ENCODE data around the gene PPP2R3A. TPM values are rescaled to one million over a fixed set of nuclear protein-coding genes. Genes with fewer than 3 reads are reported as not detected.
"Not testable (repeated sequence)": the region's sequence is repeated elsewhere in the genome, so short reads cannot be mapped to it uniquely, and the experiment has no call there.

The PPP2R3A gene
- total and polyA plus RNA-seq, 2 donors: 0.80 to 1.1 TPM

- H3K4me1 ChIP-seq (ENCODE audit: control insufficient read depth in 2 of 2, insufficient read depth in 2 of 2, low read length in 2 of 2): no peaks in the 10 kb centered on the region
- DNase-seq (ENCODE audit: low read depth in 6 of 9, low spot score in 9 of 9): no peak
- 82% methylated on average over 3 of the region's 3 CpGs for whole genome bisulfite sequencing
- no peak overlapping the region for H3K27ac ChIP-seq (ENCODE audit: low read depth in 1 of 2, low read length in 1 of 2)
- no peak overlapping the region for H3K4me3 ChIP-seq (ENCODE audit: low read length in 2 of 2)
- no peaks in the 10 kb centered on the region for H3K36me3 ChIP-seq (ENCODE audit: control insufficient read depth in 2 of 2, insufficient read depth in 2 of 2, low read length in 1 of 2)
- no peaks in the 10 kb centered on the region for H3K9me3 ChIP-seq (ENCODE audit: control insufficient read depth in 2 of 2, insufficient read depth in 1 of 2, low read length in 1 of 2)
- no peaks in the 10 kb centered on the region for H3K27me3 ChIP-seq (ENCODE audit: control insufficient read depth in 2 of 2, insufficient read depth in 1 of 2, low read length in 1 of 2)
Observed at GRCh38 chr3:136070334-136070733, 104.8 kb downstream of the PPP2R3A start.

- Histone ChIP-seq H3K4me1 (ENCODE audit: control insufficient read depth in 2 of 2, insufficient read depth in 2 of 2, low read length in 2 of 2) (no peaks in the 10 kb centered on the region), H3K27me3 (ENCODE audit: control insufficient read depth in 2 of 2, insufficient read depth in 1 of 2, low read length in 1 of 2) (no peaks in the 10 kb centered on the region), H3K4me3 (ENCODE audit: low read length in 2 of 2) (no peak overlapping the region), H3K27ac (ENCODE audit: low read depth in 1 of 2, low read length in 1 of 2) (no peak overlapping the region), H3K36me3 (ENCODE audit: control insufficient read depth in 2 of 2, insufficient read depth in 2 of 2, low read length in 1 of 2) (no peaks in the 10 kb centered on the region), H3K9me3 (ENCODE audit: control insufficient read depth in 2 of 2, insufficient read depth in 1 of 2, low read length in 1 of 2) (no peaks in the 10 kb centered on the region)
- 59% methylated on average over 9 of the region's 9 CpGs for WGBS
- peak in 2 of 9 donors; percentile 24 to 49 for DNase-seq (ENCODE audit: low read depth in 6 of 9, low spot score in 9 of 9)
Observed at GRCh38 chr3:136070953-136071949, 105.7 kb downstream of the PPP2R3A start.

GRCh38 chr3:136074546-136075170, 109.1 kb downstream of the PPP2R3A start:
- Histone ChIP-seq H3K9me3 (ENCODE audit: control insufficient read depth in 2 of 2, insufficient read depth in 1 of 2, low read length in 1 of 2) (no peaks in the 10 kb centered on the region), H3K4me1 (ENCODE audit: control insufficient read depth in 2 of 2, insufficient read depth in 2 of 2, low read length in 2 of 2) (no peaks in the 10 kb centered on the region), H3K27me3 (ENCODE audit: control insufficient read depth in 2 of 2, insufficient read depth in 1 of 2, low read length in 1 of 2) (no peaks in the 10 kb centered on the region), H3K27ac (ENCODE audit: low read depth in 1 of 2, low read length in 1 of 2) (no peak overlapping the region), H3K4me3 (ENCODE audit: low read length in 2 of 2) (no peak overlapping the region), H3K36me3 (ENCODE audit: control insufficient read depth in 2 of 2, insufficient read depth in 2 of 2, low read length in 1 of 2) (no peaks in the 10 kb centered on the region)
- DNase-seq (ENCODE audit: low read depth in 6 of 9, low spot score in 9 of 9): no peak
- WGBS: 97% methylated on average over 1 of the region's 1 CpG

GRCh38 chr3:136075218-136075808, 109.8 kb downstream of the PPP2R3A start:
- H3K27ac ChIP-seq (ENCODE audit: low read depth in 1 of 2, low read length in 1 of 2): no peak overlapping the region
- no peaks in the 10 kb centered on the region for H3K36me3 ChIP-seq (ENCODE audit: control insufficient read depth in 2 of 2, insufficient read depth in 2 of 2, low read length in 1 of 2)
- peak; percentile 38 to 88 (median 74) for DNase-seq (ENCODE audit: low read depth in 6 of 9, low spot score in 9 of 9)
- H3K27me3 ChIP-seq (ENCODE audit: control insufficient read depth in 2 of 2, insufficient read depth in 1 of 2, low read length in 1 of 2): no peaks in the 10 kb centered on the region
- H3K4me1 ChIP-seq (ENCODE audit: control insufficient read depth in 2 of 2, insufficient read depth in 2 of 2, low read length in 2 of 2): no peaks in the 10 kb centered on the region
- whole genome bisulfite sequencing: 98% methylated on average over 1 of the region's 1 CpG
- no peaks in the 10 kb centered on the region for H3K9me3 ChIP-seq (ENCODE audit: control insufficient read depth in 2 of 2, insufficient read depth in 1 of 2, low read length in 1 of 2)
- no peak overlapping the region for H3K4me3 ChIP-seq (ENCODE audit: low read length in 2 of 2)

- Histone ChIP-seq H3K9me3 (ENCODE audit: control insufficient read depth in 2 of 2, insufficient read depth in 1 of 2, low read length in 1 of 2) (no peaks in the 10 kb centered on the region), H3K36me3 (ENCODE audit: control insufficient read depth in 2 of 2, insufficient read depth in 2 of 2, low read length in 1 of 2) (no peaks in the 10 kb centered on the region), H3K27me3 (ENCODE audit: control insufficient read depth in 2 of 2, insufficient read depth in 1 of 2, low read length in 1 of 2) (no peaks in the 10 kb centered on the region), H3K27ac (ENCODE audit: low read depth in 1 of 2, low read length in 1 of 2) (no peak overlapping the region), H3K4me1 (ENCODE audit: control insufficient read depth in 2 of 2, insufficient read depth in 2 of 2, low read length in 2 of 2) (no peaks in the 10 kb centered on the region), H3K4me3 (ENCODE audit: low read length in 2 of 2) (no peak overlapping the region)
- DNase-seq (ENCODE audit: low read depth in 6 of 9, low spot score in 9 of 9): no peak
- WGBS: 81% methylated on average over 3 of the region's 3 CpGs
Observed at GRCh38 chr3:136075811-136076210, 110.3 kb downstream of the PPP2R3A start.

- 82% methylated on average over 6 of the region's 6 CpGs for WGBS
- no peaks in the 10 kb centered on the region for H3K9me3 ChIP-seq (ENCODE audit: control insufficient read depth in 2 of 2, insufficient read depth in 1 of 2, low read length in 1 of 2)
- DNase-seq (ENCODE audit: low read depth in 6 of 9, low spot score in 9 of 9): peak in 6 of 9 donors; percentile 18 to 67 (median 28)
Observed at GRCh38 chr3:136078421-136079364, 113.2 kb downstream of the PPP2R3A start.

GRCh38 chr3:136083641-136084382, 118.3 kb downstream of the PPP2R3A start:
- not testable (repeated sequence) for H3K4me3 ChIP-seq (ENCODE audit: low read length in 2 of 2); DNase-seq (ENCODE audit: low read depth in 6 of 9, low spot score in 9 of 9); H3K27me3 ChIP-seq (ENCODE audit: control insufficient read depth in 2 of 2, insufficient read depth in 1 of 2, low read length in 1 of 2); H3K27ac ChIP-seq (ENCODE audit: low read depth in 1 of 2, low read length in 1 of 2); H3K36me3 ChIP-seq (ENCODE audit: control insufficient read depth in 2 of 2, insufficient read depth in 2 of 2, low read length in 1 of 2); H3K4me1 ChIP-seq (ENCODE audit: control insufficient read depth in 2 of 2, insufficient read depth in 2 of 2, low read length in 2 of 2)
- WGBS: 96% methylated on average over 4 of the region's 4 CpGs
- H3K9me3 ChIP-seq (ENCODE audit: control insufficient read depth in 2 of 2, insufficient read depth in 1 of 2, low read length in 1 of 2): peaks cover 3 to 15% of the 10 kb centered on the region in 2 donors

More at GRCh38 chr3:136078421-136079364, 113.2 kb downstream of the PPP2R3A start:
- H3K27me3 ChIP-seq (ENCODE audit: control insufficient read depth in 2 of 2, insufficient read depth in 1 of 2, low read length in 1 of 2): no peaks in the 10 kb centered on the region
- H3K4me1 ChIP-seq (ENCODE audit: control insufficient read depth in 2 of 2, insufficient read depth in 2 of 2, low read length in 2 of 2): no peaks in the 10 kb centered on the region
- no peak overlapping the region for H3K27ac ChIP-seq (ENCODE audit: low read depth in 1 of 2, low read length in 1 of 2)
- no peak overlapping the region for H3K4me3 ChIP-seq (ENCODE audit: low read length in 2 of 2)
- H3K36me3 ChIP-seq (ENCODE audit: control insufficient read depth in 2 of 2, insufficient read depth in 2 of 2, low read length in 1 of 2): no peaks in the 10 kb centered on the region

- WGBS: 97% methylated on average over 3 of the region's 3 CpGs
Observed at GRCh38 chr3:136085067-136085466, 119.5 kb downstream of the PPP2R3A start.

More at GRCh38 chr3:136085067-136085466, 119.5 kb downstream of the PPP2R3A start:
- DNase-seq (ENCODE audit: low read depth in 6 of 9, low spot score in 9 of 9); H3K27ac ChIP-seq (ENCODE audit: low read depth in 1 of 2, low read length in 1 of 2); H3K4me3 ChIP-seq (ENCODE audit: low read length in 2 of 2); H3K36me3 ChIP-seq (ENCODE audit: control insufficient read depth in 2 of 2, insufficient read depth in 2 of 2, low read length in 1 of 2); H3K4me1 ChIP-seq (ENCODE audit: control insufficient read depth in 2 of 2, insufficient read depth in 2 of 2, low read length in 2 of 2); H3K27me3 ChIP-seq (ENCODE audit: control insufficient read depth in 2 of 2, insufficient read depth in 1 of 2, low read length in 1 of 2): not testable (repeated sequence)
- H3K9me3 ChIP-seq (ENCODE audit: control insufficient read depth in 2 of 2, insufficient read depth in 1 of 2, low read length in 1 of 2): peaks cover 3 to 15% of the 10 kb centered on the region in 2 donors
